Measurements from ENCODE around the gene DDX24.

DDX24 gene

GRCh38 chr14:93999573-93999972, 81.4 kb downstream of the DDX24 start:
- no peak for DNase-seq
- in situ Hi-C loops (cut with MboI; ENCODE audit: low pct_unique_long_range_greater_than_20kb, low sequenced_read_pairs), result loop anchor here (10.0 kb wide), 1 partner anchor 65 kb away; no protein-coding TSS in a partner anchor

GRCh38 chr14:93998871-93999403, 82.1 kb downstream of the DDX24 start:
- in situ Hi-C loops (cut with MboI; ENCODE audit: low pct_unique_long_range_greater_than_20kb, low sequenced_read_pairs), result loop anchor here (10.0 kb wide), 1 partner anchor 64 kb away; no protein-coding TSS in a partner anchor

More at GRCh38 chr14:93998871-93999403, 82.1 kb downstream of the DDX24 start:
- DNase-seq, result no peak

All from KBM-7 (cell line).